Hematopoietic multipotent progenitor cell treated with erythropoietin and hydrocortisone succinate and interleukin-3 and kit ligand, for 6 days (in vitro differentiated cells): ENCODE data around the gene XYLT1.
"Not testable (repeated sequence)": the region's sequence is repeated elsewhere in the genome, so short reads cannot be mapped to it uniquely, and the experiment has no call there.

ENCODE experiments used
- DNase-seq: peaks from one replicate; pipeline ENCODE4 v3.0.0-alpha.2; 2015

The XYLT1 gene

GRCh38 chr16:17354685-17355084, 116.1 kb downstream of the XYLT1 start:
- DNase-seq: no peak

DNA sequence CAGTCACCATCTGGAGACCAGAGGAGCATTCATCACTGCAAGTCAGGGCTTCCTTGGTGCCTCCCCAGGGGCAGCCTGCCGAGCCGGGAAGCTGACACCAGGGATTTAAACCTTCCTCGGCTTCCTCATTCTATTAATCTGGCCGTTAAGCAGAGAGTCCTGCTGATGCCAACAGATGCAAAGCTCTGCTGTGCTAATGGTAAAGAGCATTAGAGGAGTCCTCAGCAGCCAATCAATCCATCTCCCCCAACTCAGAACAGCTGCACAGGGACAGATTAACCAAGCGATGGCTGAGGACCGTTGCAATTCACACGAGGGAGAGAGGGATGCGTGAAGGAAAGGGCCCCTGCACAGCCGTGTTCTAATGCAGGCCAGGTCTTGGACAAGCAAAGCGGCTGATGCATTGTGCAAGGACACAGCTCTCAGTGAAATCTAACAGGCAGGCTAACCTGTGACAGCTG, 116.6 kb downstream of the XYLT1 start:
- DNase-seq: no peak

DNA sequence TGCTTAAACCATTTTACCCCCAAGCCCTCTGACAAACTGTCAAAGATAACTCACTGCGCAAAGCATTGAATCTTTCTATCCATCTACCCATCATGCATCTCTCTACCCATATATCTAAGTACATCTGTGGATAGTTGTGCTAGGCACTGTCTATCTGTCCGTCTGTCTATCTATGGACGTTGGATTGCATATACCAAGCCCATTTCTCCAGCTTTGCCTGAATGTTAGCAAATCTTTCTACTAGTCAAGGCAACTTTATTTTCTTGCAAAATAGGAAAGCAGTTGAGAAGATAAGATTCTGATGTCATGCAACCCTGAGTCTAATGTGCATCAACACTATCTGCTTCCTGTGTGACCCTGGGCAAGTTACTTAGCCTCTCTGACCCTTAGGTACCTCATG, 117.2 kb downstream of the XYLT1 start:
- peak; percentile 70 for DNase-seq

GRCh38 chr16:17351441-17352035, 119.2 kb downstream of the XYLT1 start:
- no peak for DNase-seq

GRCh38 chr16:17350207-17350606, 120.6 kb downstream of the XYLT1 start:
- no peak for DNase-seq

DNA sequence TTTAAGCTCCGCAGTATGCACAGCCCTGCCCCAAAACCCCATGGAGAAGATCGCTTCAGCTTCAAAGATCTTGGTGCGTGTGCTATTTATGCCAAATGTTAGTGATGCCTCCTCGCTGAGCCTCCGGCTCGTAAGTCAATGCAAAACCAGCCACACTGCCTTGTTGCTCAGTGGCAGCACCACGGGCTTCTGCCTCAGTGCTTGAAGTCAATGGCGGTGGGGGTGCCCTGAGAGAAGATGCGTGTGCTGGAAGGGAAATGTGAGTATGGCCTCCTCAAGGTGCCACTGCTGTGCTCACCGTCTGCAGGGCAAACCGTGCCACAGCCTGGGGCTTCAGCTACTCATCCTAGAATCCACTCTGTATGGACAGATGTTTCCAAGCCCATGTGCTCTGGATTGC, 121.9 kb downstream of the XYLT1 start:
- no peak for DNase-seq

GRCh38 chr16:17348042-17348783, 122.5 kb downstream of the XYLT1 start:
- DNase-seq: no peak

DNA sequence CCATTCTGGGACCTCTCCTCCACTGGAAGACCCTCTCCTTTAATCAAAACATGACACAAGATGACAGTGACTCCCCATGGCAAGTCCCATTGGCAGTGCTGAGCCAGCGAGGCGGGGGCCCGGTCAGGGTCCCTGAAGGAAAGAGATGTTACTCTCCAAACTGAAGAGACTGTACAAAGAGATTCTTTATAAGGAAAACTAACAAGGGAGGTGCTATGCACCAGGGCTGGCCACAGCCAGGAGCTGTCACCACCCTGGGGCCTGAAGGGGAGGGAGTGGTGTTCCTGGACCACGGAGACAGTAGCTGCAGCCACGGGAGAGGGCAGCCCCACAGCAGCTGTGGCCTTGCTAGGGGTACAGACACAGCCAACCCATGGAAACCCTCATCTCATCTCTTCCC, 123.1 kb downstream of the XYLT1 start:
- DNase-seq: no peak

DNA sequence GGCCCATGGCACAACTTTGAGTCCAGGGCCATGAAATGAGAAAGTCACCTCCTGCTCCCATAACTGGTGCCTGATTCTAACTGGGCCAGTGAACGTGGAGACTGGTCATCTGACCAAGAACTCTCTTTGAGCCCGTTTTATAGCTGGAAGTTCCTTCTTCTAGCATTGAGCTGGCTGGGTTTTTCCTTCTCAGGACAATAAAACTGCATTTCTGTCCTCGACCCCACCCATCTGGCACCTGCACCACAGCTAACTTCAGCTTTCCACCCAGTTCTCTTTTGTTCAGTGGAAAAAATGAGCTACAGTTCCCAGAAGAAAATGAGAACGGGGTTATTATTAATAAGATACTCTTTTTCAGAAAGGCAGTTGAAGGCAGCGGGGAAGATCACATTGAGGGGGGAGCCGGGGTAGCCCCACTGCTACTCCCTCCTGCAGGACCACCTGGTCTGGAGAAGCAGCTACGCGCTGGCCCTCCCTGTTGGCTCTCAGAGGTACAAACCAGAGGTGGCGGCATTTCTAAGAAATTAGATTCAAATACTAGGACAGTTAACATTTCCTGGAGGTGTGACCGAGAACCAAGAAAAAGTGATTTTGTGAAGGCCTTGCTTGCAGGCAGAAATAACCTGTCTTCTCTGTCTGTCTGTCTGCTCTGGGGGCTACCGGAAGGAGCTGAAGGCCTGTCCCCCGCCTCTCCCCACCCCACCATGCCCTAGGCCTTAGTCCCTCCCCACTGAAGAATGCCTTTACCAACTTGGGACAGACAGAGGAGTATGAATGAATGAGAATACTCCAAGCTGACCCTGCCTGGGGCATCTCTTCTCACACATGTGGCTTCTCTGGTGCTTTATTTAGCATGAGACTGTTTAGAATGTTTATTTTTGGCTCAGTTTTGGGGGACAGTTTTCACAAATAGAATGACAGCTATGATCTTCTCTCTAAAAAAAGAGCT, 123.9 kb downstream of the XYLT1 start:
- DNase-seq: peak; percentile 47

DNA sequence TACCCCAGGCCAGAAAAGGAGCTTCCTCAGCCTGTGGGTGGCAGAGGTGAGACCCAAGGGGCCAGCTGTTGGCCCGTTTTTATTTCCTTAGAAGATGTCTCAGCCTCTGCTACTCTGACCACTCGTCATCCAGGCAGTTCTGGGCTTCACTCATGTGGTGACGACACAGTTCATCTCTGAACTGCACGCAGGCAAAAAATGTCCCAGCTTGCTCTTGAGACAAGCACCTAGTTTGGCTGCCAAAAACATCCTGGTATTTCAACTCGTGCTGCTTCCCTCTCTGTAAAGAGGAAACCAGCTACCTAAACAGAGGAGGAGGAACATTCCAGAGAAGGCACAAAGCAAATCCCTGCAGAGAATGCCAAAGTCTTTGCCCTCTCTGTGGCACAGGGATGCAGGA, 125.7 kb downstream of the XYLT1 start:
- no peak for DNase-seq

- peak; percentile 68 for DNase-seq
These were observed 127.0 kb downstream of the XYLT1 start for GRCh38 chr16:17343728-17344127.

GRCh38 chr16:17343028-17343427, 127.7 kb downstream of the XYLT1 start:
- peak; percentile 88 for DNase-seq

DNA sequence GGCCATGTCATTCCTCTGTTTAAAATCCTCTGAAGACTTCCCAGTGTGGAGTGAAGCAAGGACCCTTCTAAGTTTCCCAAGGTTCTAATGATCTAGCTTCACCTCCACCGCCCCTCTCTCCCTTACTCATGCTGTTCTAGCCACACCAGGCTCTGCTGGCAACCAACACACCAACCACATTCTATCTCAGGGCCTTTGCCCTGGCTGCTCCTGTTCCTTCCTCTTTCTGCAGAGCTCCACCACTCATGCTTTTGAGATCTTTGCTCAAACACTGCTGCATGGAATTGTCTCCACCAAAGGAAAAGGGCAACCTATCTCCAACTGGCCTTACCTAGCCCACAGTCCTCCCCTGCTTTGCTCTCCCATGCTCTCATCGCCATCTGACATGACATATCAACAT, 128.7 kb downstream of the XYLT1 start:
- DNase-seq: peak; percentile 78

- peak; percentile 54 for DNase-seq
These were observed 130.0 kb downstream of the XYLT1 start for GRCh38 chr16:17340804-17341203.

- DNase-seq: no peak
These were observed 130.8 kb downstream of the XYLT1 start for GRCh38 chr16:17339764-17340541.

GRCh38 chr16:17338244-17338643, 132.5 kb downstream of the XYLT1 start:
- no peak for DNase-seq

DNA sequence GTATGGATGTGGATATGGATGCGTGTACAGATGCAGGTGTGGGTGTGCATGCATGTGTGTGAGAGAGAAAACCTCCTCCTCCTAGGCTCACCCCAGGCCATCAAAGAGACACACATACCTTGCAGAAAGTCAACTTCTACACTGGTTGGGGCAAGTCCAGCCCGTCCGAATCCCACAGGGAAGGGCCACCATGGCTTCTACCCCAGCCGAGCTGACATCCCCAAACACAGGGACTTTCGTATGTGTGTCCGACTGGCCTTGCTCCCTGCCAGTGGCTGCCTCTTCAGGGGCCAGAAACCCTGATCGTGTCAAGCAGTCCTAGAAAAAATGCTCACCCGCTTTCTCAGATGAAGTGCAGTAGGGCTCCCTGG, 134.2 kb downstream of the XYLT1 start:
- DNase-seq: no peak

- DNase-seq: no peak
These were observed 134.8 kb downstream of the XYLT1 start for GRCh38 chr16:17335826-17336529.

GRCh38 chr16:17335406-17335805, 135.4 kb downstream of the XYLT1 start:
- not testable (repeated sequence) for DNase-seq

DNA sequence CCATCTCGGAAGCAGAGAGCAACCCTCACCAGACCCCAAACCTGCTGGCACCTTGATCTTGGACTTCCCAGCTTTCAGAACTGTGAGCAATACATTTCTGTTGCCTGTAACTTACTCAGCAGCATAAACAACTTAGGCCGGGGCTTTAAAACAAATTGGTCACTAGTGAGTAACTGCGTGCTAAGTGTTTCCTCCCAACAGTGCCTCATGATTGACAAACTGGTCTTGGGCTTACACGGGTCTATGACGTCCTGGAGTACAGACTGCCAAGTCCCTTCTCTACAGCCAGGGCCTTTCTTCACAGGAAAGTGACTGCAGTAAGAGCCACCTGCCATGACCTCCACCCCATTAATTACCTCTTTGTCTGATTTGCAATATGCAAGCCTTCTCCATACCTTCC, 136.7 kb downstream of the XYLT1 start:
- DNase-seq: no peak

GRCh38 chr16:17333229-17333628, 137.5 kb downstream of the XYLT1 start:
- DNase-seq: no peak

DNA sequence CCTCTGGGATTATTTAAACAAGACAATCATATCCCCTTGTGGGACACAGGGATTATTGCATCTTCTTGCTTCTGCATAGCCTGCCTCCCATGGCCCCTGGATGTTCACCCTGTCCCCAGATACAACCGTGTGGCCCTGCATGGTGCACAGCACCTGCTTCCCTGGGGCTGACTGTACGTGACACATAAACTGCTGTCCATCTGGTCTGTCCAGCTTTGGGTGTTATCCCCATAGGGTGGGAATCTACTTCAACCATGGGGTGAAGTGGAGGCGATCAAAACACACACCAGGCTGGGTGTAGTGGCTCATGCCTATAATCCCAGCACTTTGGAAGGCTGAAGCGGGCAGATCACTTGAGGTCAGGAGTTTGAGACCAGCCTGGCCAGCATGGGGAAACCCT, 138.8 kb downstream of the XYLT1 start:
- no peak for DNase-seq
